CD14-positive monocyte (primary cell): ENCODE results near the gene AHSP. TPM values are rescaled to one million over a fixed set of nuclear protein-coding genes. Genes with fewer than 3 reads are reported as not detected.

Source experiments
- DNase-seq, 3 donors: peaks; one replicate each; pipeline ENCODE4 v3.0.0-alpha.2; 2011 to 2022
- H2AFZ ChIP-seq: 2 replicates; pipeline ENCODE4 v1.6.0; 2012; ENCODE audit warnings: mild to moderate bottlenecking, low read depth, low read length, inconsistent platforms; ENCODE audit not compliant: insufficient read depth, poor library complexity, severe bottlenecking
- H3K27ac ChIP-seq, 2 donors: 1 replicate in 1 of 2; 2 replicates in 1 of 2; pipeline ENCODE4 v1.5.1; 2012 to 2013; ENCODE audit warnings: low read length in 2 of 2, control low read depth in 1 of 2, inconsistent platforms in 1 of 2, low read depth in 1 of 2, mild to moderate bottlenecking in 1 of 2
- H3K27me3 ChIP-seq, 2 donors: one replicate each; pipeline versions ENCODE4 v1.6.0 to v1.6.1; 2011 to 2013; ENCODE audit warnings: low read length in 2 of 2; ENCODE audit not compliant: control insufficient read depth in 2 of 2, insufficient read depth in 2 of 2
- H3K36me3 ChIP-seq, 2 donors: replicated peaks in 1 of 2; 1 replicate in 1 of 2; 2 replicates in 1 of 2; pipeline versions ENCODE4 v1.5.1 to v1.6.1; 2012 to 2013; ENCODE audit warnings: low read length in 2 of 2, control low read depth in 1 of 2, inconsistent platforms in 1 of 2, mild to moderate bottlenecking in 1 of 2; ENCODE audit not compliant: insufficient read depth in 2 of 2, control insufficient read depth in 1 of 2
- H3K4me1 ChIP-seq, 2 donors: 1 replicate in 1 of 2; 2 replicates in 1 of 2; pipeline versions ENCODE4 v1.5.1 to v1.6.1; 2012 to 2013; ENCODE audit warnings: low read length in 2 of 2, control low read depth in 1 of 2, inconsistent platforms in 1 of 2, mild to moderate bottlenecking in 1 of 2, moderate library complexity in 1 of 2; ENCODE audit not compliant: insufficient read depth in 2 of 2, control insufficient read depth in 1 of 2
- H3K4me2 ChIP-seq: replicated peaks from 2 replicates; pipeline ENCODE3; 2012; ENCODE audit warnings: low read length, moderate library complexity, mild to moderate bottlenecking; ENCODE audit not compliant: poor library complexity, severe bottlenecking; ENCODE audit errors: extremely low read depth
- H3K4me3 ChIP-seq, 3 experiments: fragments of 200-600 bp in 1 of 3; sonication (generic) in 1 of 3; replicated peaks in 1 of 3; 1 replicate in 2 of 3; 2 replicates in 1 of 3; pipeline ENCODE4 v1.5.1; 2011 to 2013; ENCODE audit warnings: low read length in 3 of 3, mild to moderate bottlenecking in 3 of 3, control low read depth in 2 of 3, low read depth in 2 of 3, inconsistent platforms in 1 of 3, moderate library complexity in 1 of 3
- H3K79me2 ChIP-seq: 2 replicates; pipeline ENCODE4 v1.6.0; 2012; ENCODE audit warnings: mild to moderate bottlenecking, control low read depth, inconsistent platforms, low read length, moderate library complexity; ENCODE audit not compliant: insufficient read depth
- H3K9ac ChIP-seq: 2 replicates; pipeline ENCODE4 v1.6.0; 2017; ENCODE audit warnings: low read length, mild to moderate bottlenecking; ENCODE audit not compliant: insufficient read depth, poor library complexity, severe bottlenecking
- H3K9me3 ChIP-seq, 2 donors: replicated peaks in 1 of 2; 1 replicate in 1 of 2; 2 replicates in 1 of 2; pipeline versions ENCODE4 v1.5.1 to v1.6.1; 2012 to 2013; ENCODE audit warnings: low read length in 2 of 2, control low read depth in 1 of 2; ENCODE audit not compliant: control insufficient read depth in 1 of 2, insufficient read depth in 1 of 2
- H4K20me1 ChIP-seq: 2 replicates; pipeline ENCODE4 v1.6.0; 2012; ENCODE audit warnings: mild to moderate bottlenecking, low read length, control low read depth, moderate library complexity; ENCODE audit not compliant: insufficient read depth
- H3K27ac Mint-ChIP-seq, 7 donors: one replicate each; pipeline ENCODE4 v1.8.0; 2020; ENCODE audit warnings: mild to moderate bottlenecking in 7 of 7, mixed read lengths in 7 of 7, moderate library complexity in 6 of 7, inconsistent platforms in 2 of 7
- H3K27me3 Mint-ChIP-seq, 3 donors: one replicate each; pipeline ENCODE4 v1.8.0; 2021 to 2022; ENCODE audit warnings: low read depth in 3 of 3, mild to moderate bottlenecking in 3 of 3, mixed read lengths in 3 of 3, moderate library complexity in 3 of 3, inconsistent platforms in 1 of 3
- H3K36me3 Mint-ChIP-seq, 2 donors: one replicate each; pipeline ENCODE4 v1.8.0; 2020; ENCODE audit warnings: mixed read lengths in 2 of 2, inconsistent platforms in 1 of 2, mild to moderate bottlenecking in 1 of 2
- H3K4me1 Mint-ChIP-seq: one replicate; pipeline ENCODE4 v1.8.0; 2020; ENCODE audit warnings: mild to moderate bottlenecking, mixed read lengths
- H3K4me3 Mint-ChIP-seq, 2 donors: one replicate each; pipeline ENCODE4 v1.8.0; 2020; ENCODE audit warnings: mild to moderate bottlenecking in 2 of 2, mixed read lengths in 2 of 2, moderate library complexity in 1 of 2
- H3K9me3 Mint-ChIP-seq, 7 donors: one replicate each; pipeline ENCODE4 v1.8.0; 2020 to 2022; ENCODE audit warnings: mixed read lengths in 7 of 7, mild to moderate bottlenecking in 6 of 7, moderate library complexity in 6 of 7, inconsistent platforms in 2 of 7
- WGBS: methylation state at CpG from one replicate; pipeline ENCODE4 v1.1.5; 2013; ENCODE audit warnings: missing lambda C conversion rate; ENCODE audit not compliant: insufficient coverage; 5-methylcytosine and 5-hydroxymethylcytosine counted together
- intact Hi-C, 2 donors: fragments of 100-400 bp; cut with micrococcal nuclease; formaldehyde crosslinking; loops; one replicate each; pipeline versions ENCODE4 v1.15.0 to v1.15.1; 2023
- polyA plus RNA-seq, 3 donors: library from polyadenylated mRNA; depleted of rRNA in 1 of 3; unstranded in 2 of 3; stranded (reverse) in 1 of 3; fragments of 300-500 nt in 2 of 3; fragments of >200 nt in 1 of 3; fragmentation: Illumina TruSeq in 2 of 3; gene quantifications; 1 replicate in 2 of 3; 2 replicates in 1 of 3; pipeline ENCODE4 v1.2.3, GENCODE V29; 2012 to 2021
- TF ChIP-seq, protein P1 (sequence below): fragments of 200-600 bp; IDR thresholded peaks from one replicate; pipeline ENCODE4 v1.8.0; 2022; ENCODE audit warnings: antibody characterized with exemption, mild to moderate bottlenecking

AHSP gene
- polyA plus RNA-seq, 3 donors: 0.84 TPM; not detected in 2

DNA sequence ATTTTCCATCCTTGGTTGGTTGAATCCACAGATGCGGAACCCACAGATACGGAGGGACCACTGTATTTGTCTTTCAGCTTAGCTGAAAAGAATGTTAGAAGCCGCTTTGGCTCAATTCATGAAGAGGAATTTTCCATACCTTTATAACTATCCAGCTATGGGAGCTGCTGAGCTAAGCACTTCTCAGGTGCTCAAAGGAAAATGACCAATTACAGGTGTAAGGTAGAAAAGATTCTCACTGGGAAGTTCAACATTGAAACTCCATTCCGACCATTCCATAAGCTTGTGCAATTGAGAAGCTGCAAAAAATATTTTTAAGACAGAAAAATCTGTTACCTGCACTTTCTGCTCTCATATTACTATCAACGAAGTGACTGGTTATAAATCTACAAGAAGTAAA lies 2.7 kb downstream of the AHSP start:
- H3K4me1 Mint-ChIP-seq: peaks cover 6% of the 10 kb centered on the region
- Histone ChIP-seq H4K20me1 (no peaks in the 10 kb centered on the region), H3K9me3 (no peaks in the 10 kb centered on the region), H2AFZ (no peak overlapping the region), H3K4me1 (no peaks in the 10 kb centered on the region), H3K79me2 (no peaks in the 10 kb centered on the region), H3K4me3 (no peak overlapping the region), H3K27ac (no peak overlapping the region), H3K27me3 (peaks cover 24 to 45% of the 10 kb centered on the region in 2 donors), H3K4me2 (no peak overlapping the region), H3K36me3 (no peaks in the 10 kb centered on the region), H3K9ac (no peak overlapping the region)
- peaks cover 0 to 17% (median 0%) of the 10 kb centered on the region in 7 donors for H3K9me3 Mint-ChIP-seq
- no peak overlapping the region for H3K27ac Mint-ChIP-seq
- WGBS: no CpG with 5 or more reads among the region's 5 CpGs
- intact Hi-C loops: loop anchor here in 1 of 2 donors (10.0 kb wide), 1 partner anchor 154 kb away; no protein-coding TSS in a partner anchor
- DNase-seq: no peak
- peaks cover 34 to 37% (median 35%) of the 10 kb centered on the region in 3 donors for H3K27me3 Mint-ChIP-seq
- TF ChIP-seq, protein P1, sequence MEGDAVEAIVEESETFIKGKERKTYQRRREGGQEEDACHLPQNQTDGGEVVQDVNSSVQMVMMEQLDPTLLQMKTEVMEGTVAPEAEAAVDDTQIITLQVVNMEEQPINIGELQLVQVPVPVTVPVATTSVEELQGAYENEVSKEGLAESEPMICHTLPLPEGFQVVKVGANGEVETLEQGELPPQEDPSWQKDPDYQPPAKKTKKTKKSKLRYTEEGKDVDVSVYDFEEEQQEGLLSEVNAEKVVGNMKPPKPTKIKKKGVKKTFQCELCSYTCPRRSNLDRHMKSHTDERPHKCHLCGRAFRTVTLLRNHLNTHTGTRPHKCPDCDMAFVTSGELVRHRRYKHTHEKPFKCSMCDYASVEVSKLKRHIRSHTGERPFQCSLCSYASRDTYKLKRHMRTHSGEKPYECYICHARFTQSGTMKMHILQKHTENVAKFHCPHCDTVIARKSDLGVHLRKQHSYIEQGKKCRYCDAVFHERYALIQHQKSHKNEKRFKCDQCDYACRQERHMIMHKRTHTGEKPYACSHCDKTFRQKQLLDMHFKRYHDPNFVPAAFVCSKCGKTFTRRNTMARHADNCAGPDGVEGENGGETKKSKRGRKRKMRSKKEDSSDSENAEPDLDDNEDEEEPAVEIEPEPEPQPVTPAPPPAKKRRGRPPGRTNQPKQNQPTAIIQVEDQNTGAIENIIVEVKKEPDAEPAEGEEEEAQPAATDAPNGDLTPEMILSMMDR: no peak
- H3K4me3 Mint-ChIP-seq: no peak overlapping the region
- H3K36me3 Mint-ChIP-seq: no peaks in the 10 kb centered on the region

DNA sequence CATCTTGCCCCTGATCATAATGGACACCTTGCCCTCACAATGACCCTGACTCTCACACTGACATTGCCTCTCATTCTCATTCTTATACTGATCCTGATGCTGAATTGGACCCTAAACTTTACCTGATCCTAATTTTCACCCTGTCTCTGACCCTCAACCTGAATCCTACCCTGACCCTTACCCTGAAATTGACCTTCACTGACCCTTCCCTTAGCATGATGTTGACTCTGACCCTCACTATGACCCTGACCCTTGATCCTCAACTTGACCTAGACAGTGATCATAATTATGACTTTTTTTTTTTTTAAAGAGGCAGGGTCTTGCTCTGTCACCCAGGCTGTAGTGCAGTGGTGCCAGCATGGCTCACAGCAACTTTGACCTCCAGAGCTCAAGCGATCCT lies 3.4 kb downstream of the AHSP start:
- H3K27me3 Mint-ChIP-seq: peaks cover 41 to 44% (median 42%) of the 10 kb centered on the region in 3 donors
- intact Hi-C loops: loop anchor here in 1 of 2 donors (10.0 kb wide), 1 partner anchor 154 kb away; no protein-coding TSS in a partner anchor
- Histone ChIP-seq H3K36me3 (no peaks in the 10 kb centered on the region), H2AFZ (no peak overlapping the region), H3K27me3 (peaks cover 30 to 52% of the 10 kb centered on the region in 2 donors), H4K20me1 (no peaks in the 10 kb centered on the region), H3K9me3 (no peaks in the 10 kb centered on the region), H3K4me1 (no peaks in the 10 kb centered on the region), H3K79me2 (no peaks in the 10 kb centered on the region), H3K9ac (no peak overlapping the region), H3K27ac (no peak overlapping the region), H3K4me2 (no peak overlapping the region), H3K4me3 (no peak overlapping the region)
- DNase-seq: no peak
- 100% methylated on average over 1 of the region's 1 CpG for WGBS
- peaks cover 9% of the 10 kb centered on the region for H3K4me1 Mint-ChIP-seq
- H3K9me3 Mint-ChIP-seq: peaks cover 0 to 17% (median 0%) of the 10 kb centered on the region in 7 donors
- H3K4me3 Mint-ChIP-seq: no peak overlapping the region
- no peak overlapping the region for H3K27ac Mint-ChIP-seq
- H3K36me3 Mint-ChIP-seq: no peaks in the 10 kb centered on the region
- TF ChIP-seq, protein P1: no peak
